GM23248 (cell line): ENCODE results near the gene LSMEM2.

Source experiments
- EZH2 ChIP-seq: fragments of 200-600 bp; sonication (generic); IDR thresholded peaks from 2 replicates; pipeline ENCODE4 v1.6.1; 2018; ENCODE audit warnings: antibody characterized with exemption, mild to moderate bottlenecking; ENCODE audit not compliant: insufficient read depth, poor library complexity, severe bottlenecking
- EZH2phosphoT487 ChIP-seq: fragments of 200-600 bp; sonication (generic); IDR thresholded peaks from 2 replicates; pipeline ENCODE4 v1.6.1; 2018; ENCODE audit warnings: antibody characterized with exemption, moderate library complexity, mild to moderate bottlenecking, low read depth; ENCODE audit not compliant: insufficient read depth

DNA sequence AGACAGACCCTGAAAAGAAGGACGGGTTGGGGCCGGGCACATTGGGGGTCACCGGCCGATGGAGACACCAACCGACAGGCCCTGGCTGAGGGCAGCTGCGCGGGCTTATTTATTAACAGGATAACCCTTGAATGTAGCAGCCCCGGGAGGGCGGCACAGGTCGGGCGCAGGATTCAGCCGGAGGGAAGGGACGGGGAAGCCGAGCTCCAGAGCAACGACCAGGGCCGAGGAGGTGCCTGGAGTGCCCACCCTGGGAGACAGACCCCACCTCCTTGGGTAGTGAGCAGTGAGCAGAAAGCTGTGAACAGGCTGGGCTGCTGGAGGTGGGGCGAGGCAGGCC is 2.2 kb upstream of the LSMEM2 start:
- TF ChIP-seq EZH2 (no peak), EZH2phosphoT487 (no peak)
